Astrocyte (in vitro differentiated cells and primary cell): ENCODE data around the gene RANBP3. TPM values are rescaled to one million over a fixed set of nuclear protein-coding genes. Genes with fewer than 3 reads are reported as not detected.

ENCODE experiments used
- DNase-seq: peaks from one replicate; pipeline ENCODE4 v3.0.0-alpha.2; 2010; ENCODE audit warnings: low read depth
- FAIRE-seq: peaks from 2 replicates; lab custom pipeline; 2011; peaks lifted over from hg19 to GRCh38; lab: Jason Lieb, UNC
- H2AFZ ChIP-seq: 2 replicates; pipeline ENCODE4 v1.6.0; 2012; ENCODE audit warnings: low read depth, low read length, inconsistent platforms
- H3K27ac ChIP-seq: 2 replicates; pipeline ENCODE4 v1.5.1; 2011; ENCODE audit warnings: low read depth, low read length, inconsistent platforms
- H3K27me3 ChIP-seq: 2 replicates; pipeline ENCODE4 v1.6.0; 2011; ENCODE audit warnings: low read length, inconsistent platforms; ENCODE audit not compliant: insufficient read depth
- H3K36me3 ChIP-seq: 2 replicates; pipeline ENCODE4 v1.5.1; 2011; ENCODE audit warnings: low read length, inconsistent platforms; ENCODE audit not compliant: insufficient read depth
- H3K4me1 ChIP-seq: 2 replicates; pipeline ENCODE4 v1.5.1; 2011; ENCODE audit warnings: low read length, inconsistent platforms; ENCODE audit not compliant: insufficient read depth
- H3K4me2 ChIP-seq: 2 replicates; pipeline ENCODE4 v1.6.0; 2012; ENCODE audit warnings: low read length, inconsistent platforms
- H3K4me3 ChIP-seq: 2 replicates; pipeline ENCODE4 v1.5.1; 2011; ENCODE audit warnings: low read depth, mild to moderate bottlenecking, low read length, inconsistent platforms; ENCODE audit not compliant: insufficient read depth
- H3K79me2 ChIP-seq: 2 replicates; pipeline ENCODE4 v1.6.0; 2012; ENCODE audit warnings: mild to moderate bottlenecking, low read length, inconsistent platforms; ENCODE audit not compliant: insufficient read depth
- H3K9ac ChIP-seq: 2 replicates; pipeline ENCODE4 v1.6.0; 2012; ENCODE audit warnings: mild to moderate bottlenecking, low read length, inconsistent platforms
- H3K9me3 ChIP-seq: 2 replicates; pipeline ENCODE4 v1.5.1; 2012; ENCODE audit warnings: low read depth, mild to moderate bottlenecking, low read length, inconsistent platforms; ENCODE audit not compliant: insufficient read depth
- H4K20me1 ChIP-seq: 2 replicates; pipeline ENCODE4 v1.6.0; 2012; ENCODE audit warnings: low read length, inconsistent platforms; ENCODE audit not compliant: insufficient read depth
- H3K27ac Mint-ChIP-seq: one replicate; pipeline ENCODE4 v1.8.0; 2021; ENCODE audit warnings: mild to moderate bottlenecking, mixed read lengths; ENCODE audit not compliant: unreplicated experiment
- H3K27me3 Mint-ChIP-seq: one replicate; pipeline ENCODE4 v1.8.0; 2021; ENCODE audit warnings: low read depth, mixed read lengths; ENCODE audit not compliant: unreplicated experiment
- H3K36me3 Mint-ChIP-seq: one replicate; pipeline ENCODE4 v1.8.0; 2021; ENCODE audit warnings: low read depth, mixed read lengths; ENCODE audit not compliant: unreplicated experiment
- H3K4me1 Mint-ChIP-seq: one replicate; pipeline ENCODE4 v1.8.0; 2021; ENCODE audit warnings: low read depth, mixed read lengths; ENCODE audit not compliant: unreplicated experiment
- H3K4me3 Mint-ChIP-seq: one replicate; pipeline ENCODE4 v1.8.0; 2021; ENCODE audit warnings: mild to moderate bottlenecking, moderate library complexity, mixed read lengths; ENCODE audit not compliant: unreplicated experiment
- H3K9me3 Mint-ChIP-seq: one replicate; pipeline ENCODE4 v1.8.0; 2021; ENCODE audit warnings: mild to moderate bottlenecking, mixed read lengths; ENCODE audit not compliant: unreplicated experiment
- EZH2 ChIP-seq: IDR thresholded peaks from 2 replicates; pipeline ENCODE4 v1.6.1; 2012; ENCODE audit warnings: mild to moderate bottlenecking, low read length, inconsistent platforms; ENCODE audit not compliant: insufficient read depth
- total RNA-seq: library from RNA; stranded (reverse); gene quantifications from 2 replicates; pipeline ENCODE4 v1.2.1, GENCODE V29; 2021
- TF ChIP-seq, protein P1 (sequence below): IDR thresholded peaks from 2 replicates; pipeline ENCODE4 v1.5.1; 2011; ENCODE audit warnings: low read depth, mild to moderate bottlenecking, inconsistent platforms, low read length, moderate library complexity; ENCODE audit not compliant: insufficient read depth

The RANBP3 gene
- total RNA-seq, 1 donor from 2014 or later = 70.5 TPM

- Mint-ChIP-seq H3K27ac (no peak overlapping the region), H3K36me3 (peaks cover 11% of the 10 kb centered on the region), H3K4me1 (peaks cover 21% of the 10 kb centered on the region), H3K9me3 (peaks cover 3% of the 10 kb centered on the region), H3K27me3 (no peaks in the 10 kb centered on the region), H3K4me3 (no peak overlapping the region)
- Histone ChIP-seq H4K20me1 (peaks cover 78% of the 10 kb centered on the region), H2AFZ (no peak overlapping the region), H3K27ac (no peak overlapping the region), H3K4me2 (no peak overlapping the region), H3K4me1 (peaks cover 26% of the 10 kb centered on the region), H3K36me3 (peaks cover 3% of the 10 kb centered on the region), H3K9ac (no peak overlapping the region), H3K79me2 (peaks cover 93% of the 10 kb centered on the region), H3K4me3 (no peak overlapping the region), H3K9me3 (no peaks in the 10 kb centered on the region), H3K27me3 (no peaks in the 10 kb centered on the region)
- FAIRE-seq = no peak
- no peak for DNase-seq
- TF ChIP-seq EZH2 = no peak
- TF ChIP-seq, protein P1, sequence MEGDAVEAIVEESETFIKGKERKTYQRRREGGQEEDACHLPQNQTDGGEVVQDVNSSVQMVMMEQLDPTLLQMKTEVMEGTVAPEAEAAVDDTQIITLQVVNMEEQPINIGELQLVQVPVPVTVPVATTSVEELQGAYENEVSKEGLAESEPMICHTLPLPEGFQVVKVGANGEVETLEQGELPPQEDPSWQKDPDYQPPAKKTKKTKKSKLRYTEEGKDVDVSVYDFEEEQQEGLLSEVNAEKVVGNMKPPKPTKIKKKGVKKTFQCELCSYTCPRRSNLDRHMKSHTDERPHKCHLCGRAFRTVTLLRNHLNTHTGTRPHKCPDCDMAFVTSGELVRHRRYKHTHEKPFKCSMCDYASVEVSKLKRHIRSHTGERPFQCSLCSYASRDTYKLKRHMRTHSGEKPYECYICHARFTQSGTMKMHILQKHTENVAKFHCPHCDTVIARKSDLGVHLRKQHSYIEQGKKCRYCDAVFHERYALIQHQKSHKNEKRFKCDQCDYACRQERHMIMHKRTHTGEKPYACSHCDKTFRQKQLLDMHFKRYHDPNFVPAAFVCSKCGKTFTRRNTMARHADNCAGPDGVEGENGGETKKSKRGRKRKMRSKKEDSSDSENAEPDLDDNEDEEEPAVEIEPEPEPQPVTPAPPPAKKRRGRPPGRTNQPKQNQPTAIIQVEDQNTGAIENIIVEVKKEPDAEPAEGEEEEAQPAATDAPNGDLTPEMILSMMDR = no peak
Observed at GRCh38 chr19:5973867-5974635, 3.9 kb downstream of the RANBP3 start.

GRCh38 chr19:5973376-5973775 is 4.6 kb downstream of the RANBP3 start:
- FAIRE-seq (no peak), DNase-seq (no peak)
- Histone ChIP-seq H3K36me3 (peaks cover 3% of the 10 kb centered on the region), H3K4me2 (no peak overlapping the region), H3K4me1 (peaks cover 27% of the 10 kb centered on the region), H3K9ac (no peak overlapping the region), H3K9me3 (no peaks in the 10 kb centered on the region), H2AFZ (no peak overlapping the region), H3K27me3 (no peaks in the 10 kb centered on the region), H3K79me2 (peaks cover 95% of the 10 kb centered on the region), H3K4me3 (no peak overlapping the region), H3K27ac (no peak overlapping the region), H4K20me1 (peaks cover 85% of the 10 kb centered on the region)
- Mint-ChIP-seq H3K4me1 (peaks cover 21% of the 10 kb centered on the region), H3K36me3 (peaks cover 11% of the 10 kb centered on the region), H3K27ac (no peak overlapping the region), H3K4me3 (no peak overlapping the region), H3K27me3 (no peaks in the 10 kb centered on the region), H3K9me3 (peaks cover 3% of the 10 kb centered on the region)
- TF ChIP-seq, protein P1 = no peak
- TF ChIP-seq EZH2 = no peak

DNA sequence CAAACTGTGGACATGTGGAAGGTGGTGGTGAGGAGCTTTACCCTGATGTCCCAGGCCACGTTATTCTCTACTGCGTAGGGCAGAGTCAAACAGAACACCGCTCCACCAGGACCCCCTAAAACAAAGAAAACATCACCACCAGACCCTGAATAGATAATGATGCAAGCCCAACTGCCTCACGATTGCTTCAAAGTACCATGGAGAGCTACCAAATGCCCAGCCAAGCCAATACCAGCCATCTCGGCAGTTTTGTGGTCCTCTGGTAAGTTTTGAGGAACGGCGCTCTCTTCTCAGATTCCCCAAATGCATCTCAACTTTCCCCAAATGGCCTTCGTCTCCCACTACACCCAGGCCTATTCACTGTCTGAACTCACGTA is 5.6 kb downstream of the RANBP3 start:
- no peak for DNase-seq
- Mint-ChIP-seq H3K4me1 (peaks cover 27% of the 10 kb centered on the region), H3K36me3 (peaks cover 11% of the 10 kb centered on the region), H3K27me3 (no peaks in the 10 kb centered on the region), H3K9me3 (peaks cover 3% of the 10 kb centered on the region), H3K27ac (no peak overlapping the region), H3K4me3 (no peak overlapping the region)
- peaks cover 3% of the 10 kb centered on the region for H3K36me3 ChIP-seq
- peaks cover 99% of the 10 kb centered on the region for H3K79me2 ChIP-seq
- H3K27me3 ChIP-seq = no peaks in the 10 kb centered on the region
- H3K27ac ChIP-seq = no peak overlapping the region
- no peak overlapping the region for H3K4me3 ChIP-seq
- no peak overlapping the region for H3K9ac ChIP-seq
- H3K4me1 ChIP-seq = peaks cover 31% of the 10 kb centered on the region
- no peak overlapping the region for H3K4me2 ChIP-seq
- H3K9me3 ChIP-seq = no peaks in the 10 kb centered on the region
- peaks cover 95% of the 10 kb centered on the region for H4K20me1 ChIP-seq
- FAIRE-seq = no peak
- TF ChIP-seq, protein P1 = no peak
- TF ChIP-seq EZH2 = no peak
- H2AFZ ChIP-seq = no peak overlapping the region
